B cell (primary cell): ENCODE measurements around the gene CFAP61. TPM values are rescaled to one million over a fixed set of nuclear protein-coding genes. Genes with fewer than 3 reads are reported as not detected.

ENCODE experiments used
- ATAC-seq: fragments of 200-7000 bp; cut with Tn5 transposase; one replicate; pipeline ENCODE4 v1.10.0; 2021; ENCODE audit warnings: low read depth, mild to moderate bottlenecking, moderate number of reproducible peaks, moderate library complexity
- CTCF ChIA-PET: fragments of 350-600 bp; sonication (Branson Sonifier 250); formaldehyde crosslinking; loops from one replicate; lab custom pipeline; 2021; ENCODE audit warnings: antibody characterized with exemption, inconsistent platforms; lab: Charles Lee
- POLR2A ChIA-PET: fragments of 350-600 bp; sonication (Branson Sonifier 250); formaldehyde crosslinking; loops from one replicate; lab custom pipeline; 2021; ENCODE audit warnings: antibody characterized with exemption; lab: Charles Lee
- DNase-seq: peaks from one replicate; pipeline ENCODE4 v3.0.0; 2013
- H2AFZ ChIP-seq: 2 replicates; pipeline ENCODE4 v1.6.1; 2012; ENCODE audit warnings: mild to moderate bottlenecking, low read depth, low read length; ENCODE audit not compliant: insufficient read depth, poor library complexity, severe bottlenecking
- H3K27ac ChIP-seq, 2 donors: 1 replicate in 1 of 2; 2 replicates in 1 of 2; pipeline ENCODE4 v1.5.1; 2012 to 2013; ENCODE audit warnings: low read length in 2 of 2, mild to moderate bottlenecking in 2 of 2, moderate library complexity in 1 of 2
- H3K27me3 ChIP-seq, 4 experiments: fragments of 200-600 bp in 1 of 4; sonication (generic) in 1 of 4; replicated peaks in 1 of 4; 1 replicate in 2 of 4; 2 replicates in 2 of 4; pipeline versions ENCODE4 v1.6.1 to v1.7.0; 2013 to 2016; ENCODE audit warnings: low read length in 3 of 4, mild to moderate bottlenecking in 2 of 4, mixed read lengths in 1 of 4, moderate library complexity in 1 of 4; ENCODE audit not compliant: insufficient read depth in 4 of 4, control insufficient read depth in 3 of 4; ENCODE audit errors: control extremely low read depth in 1 of 4
- H3K36me3 ChIP-seq, 2 experiments: replicated peaks in 1 of 2; 1 replicate in 1 of 2; 2 replicates in 1 of 2; pipeline versions ENCODE4 v1.6.1 to v1.7.1; 2013; ENCODE audit warnings: low read length in 1 of 2; ENCODE audit not compliant: insufficient read depth in 2 of 2, control insufficient read depth in 1 of 2; ENCODE audit errors: control extremely low read depth in 1 of 2, extremely low read depth in 1 of 2
- H3K4me1 ChIP-seq, 2 donors: fragments of 200-600 bp in 1 of 2; sonication (generic) in 1 of 2; 1 replicate in 1 of 2; 2 replicates in 1 of 2; pipeline versions ENCODE4 v1.5.1 to v1.6.1; 2013 to 2017; ENCODE audit warnings: low read length in 2 of 2; ENCODE audit not compliant: control insufficient read depth in 2 of 2, insufficient read depth in 2 of 2
- H3K4me2 ChIP-seq: replicated peaks from 2 replicates; pipeline ENCODE3; 2012; ENCODE audit warnings: mild to moderate bottlenecking, low read depth, low read length; ENCODE audit not compliant: poor library complexity, severe bottlenecking
- H3K4me3 ChIP-seq, 5 experiments: fragments of 200-600 bp in 1 of 5; sonication (generic) in 1 of 5; 1 replicate in 3 of 5; 2 replicates in 2 of 5; pipeline versions ENCODE4 v1.5.1 to v1.7.0; 2011 to 2016; ENCODE audit warnings: low read length in 4 of 5, mild to moderate bottlenecking in 4 of 5, low read depth in 2 of 5, control low read depth in 1 of 5, moderate library complexity in 1 of 5; ENCODE audit not compliant: insufficient read depth in 1 of 5; ENCODE audit errors: control extremely low read depth in 1 of 5, extremely low read depth in 1 of 5
- H3K79me2 ChIP-seq: fragments of 200-600 bp; sonication (generic); one replicate; pipeline ENCODE4 v1.6.0; 2016; ENCODE audit warnings: low read length; ENCODE audit not compliant: control insufficient read depth, insufficient read depth
- H3K9ac ChIP-seq: fragments of 200-600 bp; sonication (generic); 2 replicates; pipeline ENCODE4 v1.6.1; 2017; ENCODE audit warnings: mild to moderate bottlenecking, low read length, moderate library complexity
- H3K9me3 ChIP-seq, 3 donors: one replicate each; pipeline versions ENCODE4 v1.6.1 to v1.7.1; 2013; ENCODE audit warnings: low read length in 2 of 3; ENCODE audit not compliant: control insufficient read depth in 2 of 3, insufficient read depth in 1 of 3; ENCODE audit errors: control extremely low read depth in 1 of 3
- H4K20me1 ChIP-seq: 2 replicates; pipeline ENCODE4 v1.6.0; 2012; ENCODE audit warnings: mild to moderate bottlenecking, low read length; ENCODE audit not compliant: insufficient read depth, control insufficient read depth, poor library complexity, severe bottlenecking
- H3K27ac Mint-ChIP-seq: one replicate; pipeline ENCODE4 v1.8.0; 2021; ENCODE audit warnings: mixed read lengths
- H3K27me3 Mint-ChIP-seq: one replicate; pipeline ENCODE4 v1.8.0; 2021; ENCODE audit warnings: mixed read lengths
- H3K4me1 Mint-ChIP-seq: one replicate; pipeline ENCODE4 v1.8.0; 2021; ENCODE audit warnings: mixed read lengths
- H3K4me3 Mint-ChIP-seq: one replicate; pipeline ENCODE4 v1.8.0; 2021; ENCODE audit warnings: mixed read lengths
- H3K9me3 Mint-ChIP-seq: one replicate; pipeline ENCODE4 v1.8.0; 2022; ENCODE audit warnings: mixed read lengths; ENCODE audit not compliant: insufficient read depth
- CTCF ChIP-seq: fragments of 200-600 bp; IDR thresholded peaks from one replicate; pipeline ENCODE4 v1.8.0; 2022; ENCODE audit warnings: antibody characterized with exemption, mild to moderate bottlenecking
- EZH2 ChIP-seq: IDR thresholded peaks from 2 replicates; pipeline ENCODE4 v1.6.1; 2012; ENCODE audit warnings: borderline replicate concordance, low read depth, mild to moderate bottlenecking, moderate library complexity, low read length; ENCODE audit not compliant: insufficient read depth, poor library complexity, severe bottlenecking
- WGBS: methylation state at CpG from one replicate; pipeline ENCODE4 v1.1.5; 2013; ENCODE audit warnings: missing lambda C conversion rate; ENCODE audit not compliant: insufficient coverage; 5-methylcytosine and 5-hydroxymethylcytosine counted together
- intact Hi-C: fragments of 100-400 bp; cut with micrococcal nuclease; formaldehyde crosslinking; loops from one replicate; pipeline ENCODE4 v1.10.0; 2022
- polyA plus RNA-seq: library from polyadenylated mRNA; depleted of rRNA; stranded (reverse); fragments of >200 nt; gene quantifications from 2 replicates; pipeline ENCODE4 v1.2.3, GENCODE V29; 2012
- total RNA-seq, 2 donors: library from RNA; stranded (reverse); fragments of 120-200 nt in 1 of 2; gene quantifications; 1 replicate in 1 of 2; 2 replicates in 1 of 2; pipeline versions ENCODE4 v1.2.3 to v1.2.4, GENCODE V29; 2013 to 2022

CFAP61 gene
- total and polyA plus RNA-seq, 2 donors (not counting 1 experiment from before 2014, with no cell fraction given) = not detected

GRCh38 chr20:20401991-20402390 is 349.7 kb downstream of the CFAP61 start:
- H3K27ac Mint-ChIP-seq = no peak overlapping the region

DNA sequence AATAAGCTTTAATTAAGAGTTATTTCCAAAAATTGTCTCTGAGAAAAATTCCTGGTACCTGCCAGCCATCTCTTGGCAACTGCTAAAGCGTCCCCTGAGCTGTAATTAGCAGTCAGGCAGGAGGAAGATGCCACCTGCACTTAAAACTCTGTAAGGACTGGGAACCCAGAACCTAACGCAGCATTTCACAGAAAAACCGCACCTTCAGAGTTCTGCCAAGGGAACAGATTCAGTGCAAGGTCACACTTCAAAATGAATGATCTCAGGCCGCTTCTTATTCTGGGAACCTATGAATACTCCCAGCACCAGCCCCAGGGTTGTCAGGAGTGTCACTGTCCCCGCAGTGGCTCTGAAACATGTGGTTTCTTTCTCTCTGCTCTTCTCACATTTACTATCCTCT is 352.3 kb downstream of the CFAP61 start:
- H3K36me3 ChIP-seq = peaks cover 0 to 2% of the 10 kb centered on the region in 2 experiments
- no peak for TF ChIP-seq EZH2
- no peak for TF ChIP-seq CTCF
- WGBS = 95% methylated on average over 4 of the region's 5 CpGs
- no peak overlapping the region for H3K27ac ChIP-seq
- H3K27ac Mint-ChIP-seq = no peak overlapping the region
- DNase-seq = no peak
- no peaks in the 10 kb centered on the region for H3K79me2 ChIP-seq
- H3K9me3 Mint-ChIP-seq = no peaks in the 10 kb centered on the region
- no peaks in the 10 kb centered on the region for H3K27me3 ChIP-seq
- ATAC-seq = no peak
- ChIA-PET CTCF (no interaction called here), POLR2A (no interaction called here)
- H3K4me3 ChIP-seq = no peak overlapping the region
- no peak overlapping the region for H2AFZ ChIP-seq
- no peaks in the 10 kb centered on the region for H3K4me1 Mint-ChIP-seq
- no peak overlapping the region for H3K4me3 Mint-ChIP-seq
- no peaks in the 10 kb centered on the region for H3K9me3 ChIP-seq
- intact Hi-C loops = no loop called here
- H4K20me1 ChIP-seq = no peaks in the 10 kb centered on the region
- no peak overlapping the region for H3K9ac ChIP-seq
- no peak overlapping the region for H3K4me2 ChIP-seq
- no peaks in the 10 kb centered on the region for H3K4me1 ChIP-seq
- H3K27me3 Mint-ChIP-seq = no peaks in the 10 kb centered on the region

More at GRCh38 chr20:20401991-20402390, 349.7 kb downstream of the CFAP61 start:
- 60% methylated on average over 1 of the region's 3 CpGs for WGBS
- no peaks in the 10 kb centered on the region for H3K27me3 Mint-ChIP-seq
- no peaks in the 10 kb centered on the region for H3K9me3 Mint-ChIP-seq
- H3K4me3 Mint-ChIP-seq = no peak overlapping the region
- DNase-seq (no peak), ATAC-seq (no peak)
- H4K20me1 ChIP-seq = no peaks in the 10 kb centered on the region
- H3K4me1 ChIP-seq = no peaks in the 10 kb centered on the region
- no peak overlapping the region for H3K4me3 ChIP-seq
- no peaks in the 10 kb centered on the region for H3K9me3 ChIP-seq
- H3K27ac ChIP-seq = no peak overlapping the region
- ChIA-PET CTCF (no interaction called here), POLR2A (no interaction called here)
- H3K79me2 ChIP-seq = no peaks in the 10 kb centered on the region
- H3K4me2 ChIP-seq = no peak overlapping the region
- H3K4me1 Mint-ChIP-seq = no peaks in the 10 kb centered on the region
- no peaks in the 10 kb centered on the region for H3K27me3 ChIP-seq
- H3K9ac ChIP-seq = no peak overlapping the region
- TF ChIP-seq CTCF (no peak), EZH2 (no peak)
- H2AFZ ChIP-seq = no peak overlapping the region
- peaks cover 0 to 2% of the 10 kb centered on the region in 2 experiments for H3K36me3 ChIP-seq
- intact Hi-C loops = no loop called here
